ENCODE data around the gene PLIN4. TPM values are rescaled to one million over a fixed set of nuclear protein-coding genes. Genes with fewer than 3 reads are reported as not detected.

Gene PLIN4
- total and polyA plus RNA-seq, 10 of the 15 experiments (the other 5 are each of a cell fraction or from before 2014, with no cell fraction given) = 0.01 to 0.11 (median 0.05) TPM; not detected in 2

DNA sequence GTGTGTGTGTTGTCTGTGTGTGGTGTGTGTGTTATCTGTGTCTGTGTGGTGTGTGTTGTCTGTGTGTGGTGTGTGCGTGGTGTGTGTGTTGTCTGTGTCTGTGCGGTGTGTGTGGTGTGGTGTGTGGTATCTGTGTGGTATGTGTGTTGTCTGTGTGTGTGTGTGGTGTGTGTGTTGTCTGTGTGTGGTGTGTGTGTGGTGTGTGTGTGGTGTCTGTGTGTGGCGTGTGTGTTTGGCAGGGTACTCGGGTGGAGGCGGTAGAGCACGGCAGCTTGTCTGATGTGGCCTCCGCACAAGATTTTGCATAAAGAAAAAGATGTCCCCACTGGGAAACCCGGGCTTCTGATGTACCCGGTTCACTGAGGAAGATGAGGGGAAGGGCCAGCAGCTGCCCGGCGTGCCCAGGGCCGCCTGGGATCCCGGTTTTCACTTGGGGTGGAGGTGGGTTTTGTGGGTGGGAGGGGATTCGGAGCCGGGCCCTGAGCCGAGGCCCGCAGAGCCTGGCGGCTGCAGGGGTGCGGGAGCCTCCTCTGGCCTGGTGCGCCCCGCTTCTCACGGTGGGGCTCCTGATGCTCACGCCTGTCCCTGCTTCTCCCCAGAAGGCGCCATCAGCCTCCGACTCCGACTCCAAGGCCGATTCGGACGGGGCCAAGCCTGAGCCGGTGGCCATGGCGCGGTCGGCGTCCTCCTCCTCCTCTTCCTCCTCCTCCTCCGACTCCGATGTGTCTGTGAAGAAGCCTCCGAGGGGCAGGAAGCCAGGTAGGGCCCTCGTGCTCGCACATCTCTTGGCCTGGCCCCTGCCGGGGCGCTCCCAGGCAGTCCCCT lies 25.0 kb downstream of the PLIN4 start:
- intact Hi-C loops (cut with micrococcal nuclease; ENCODE audit: unreplicated experiment) = no loop called here
- ChIA-PET RAD21 (ENCODE audit: unreplicated experiment) (no interaction called here), CTCF (no interaction called here), SMC1A (ENCODE audit: uncharacterized antibody, unreplicated experiment) (no interaction called here), POLR2A (no interaction called here)
- DNase-seq (ENCODE audit: low read depth, low spot score) = no peak
- no peaks in the 10 kb centered on the region for H3K9me3 ChIP-seq (replicated peaks; ENCODE audit: control insufficient read depth, insufficient read depth, low read length)
- 87% methylated on average over 31 of the region's 41 CpGs for WGBS (ENCODE audit: insufficient coverage, insufficient replicate concordance, low lambda C conversion rate, missing lambda C conversion rate)
- FAIRE-seq = peak; percentile 74
- no peak for ATAC-seq
- TF ChIP-seq RUNX3 (IDR thresholded peaks at IDR 0.05; ENCODE audit: low read length) = 0 out of 2 replicates have a peak, but pooled peaks have one; percentile 7
- TF ChIP-seq, protein P1, sequence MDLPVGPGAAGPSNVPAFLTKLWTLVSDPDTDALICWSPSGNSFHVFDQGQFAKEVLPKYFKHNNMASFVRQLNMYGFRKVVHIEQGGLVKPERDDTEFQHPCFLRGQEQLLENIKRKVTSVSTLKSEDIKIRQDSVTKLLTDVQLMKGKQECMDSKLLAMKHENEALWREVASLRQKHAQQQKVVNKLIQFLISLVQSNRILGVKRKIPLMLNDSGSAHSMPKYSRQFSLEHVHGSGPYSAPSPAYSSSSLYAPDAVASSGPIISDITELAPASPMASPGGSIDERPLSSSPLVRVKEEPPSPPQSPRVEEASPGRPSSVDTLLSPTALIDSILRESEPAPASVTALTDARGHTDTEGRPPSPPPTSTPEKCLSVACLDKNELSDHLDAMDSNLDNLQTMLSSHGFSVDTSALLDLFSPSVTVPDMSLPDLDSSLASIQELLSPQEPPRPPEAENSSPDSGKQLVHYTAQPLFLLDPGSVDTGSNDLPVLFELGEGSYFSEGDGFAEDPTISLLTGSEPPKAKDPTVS (IDR thresholded peaks at IDR 0.05; ENCODE audit: low read depth, low read length) = no peak
- no peaks in the 10 kb centered on the region for H3K79me2 ChIP-seq (ENCODE audit: control insufficient read depth, insufficient read depth, low read length)
- H3K27ac ChIP-seq (ENCODE audit: control insufficient read depth, insufficient read depth) = no peak overlapping the region
- no peaks in the 10 kb centered on the region for H4K20me1 ChIP-seq (ENCODE audit: control insufficient read depth, insufficient read depth)
- H2AFZ ChIP-seq (ENCODE audit: control insufficient read depth, low read depth, low read length) = no peak overlapping the region
- H3K9ac ChIP-seq (ENCODE audit: control insufficient read depth, insufficient read depth, low read length) = no peak overlapping the region
- no peak overlapping the region for H3K4me2 ChIP-seq (ENCODE audit: control insufficient read depth, insufficient read depth)
- H3K36me3 ChIP-seq (ENCODE audit: control insufficient read depth in 2 of 2, insufficient read depth in 2 of 2, low read length in 1 of 2) = peaks cover 11 to 19% of the 10 kb centered on the region in 2 experiments; a peak in 3 of 4 replicates
- in situ Hi-C loops (cut with MboI) = no loop called here
- no peak overlapping the region for H3K4me3 ChIP-seq
- H3K27me3 ChIP-seq (replicated peaks in 1 of 2; ENCODE audit: control insufficient read depth in 2 of 2, insufficient read depth in 2 of 2, low read length in 1 of 2) = no peaks in the 10 kb centered on the region
- BruUV-seq (replicated peaks) = no TSS peak
- no peaks in the 10 kb centered on the region for H3K4me1 ChIP-seq (ENCODE audit: control insufficient read depth, insufficient read depth, low read length)

DNA sequence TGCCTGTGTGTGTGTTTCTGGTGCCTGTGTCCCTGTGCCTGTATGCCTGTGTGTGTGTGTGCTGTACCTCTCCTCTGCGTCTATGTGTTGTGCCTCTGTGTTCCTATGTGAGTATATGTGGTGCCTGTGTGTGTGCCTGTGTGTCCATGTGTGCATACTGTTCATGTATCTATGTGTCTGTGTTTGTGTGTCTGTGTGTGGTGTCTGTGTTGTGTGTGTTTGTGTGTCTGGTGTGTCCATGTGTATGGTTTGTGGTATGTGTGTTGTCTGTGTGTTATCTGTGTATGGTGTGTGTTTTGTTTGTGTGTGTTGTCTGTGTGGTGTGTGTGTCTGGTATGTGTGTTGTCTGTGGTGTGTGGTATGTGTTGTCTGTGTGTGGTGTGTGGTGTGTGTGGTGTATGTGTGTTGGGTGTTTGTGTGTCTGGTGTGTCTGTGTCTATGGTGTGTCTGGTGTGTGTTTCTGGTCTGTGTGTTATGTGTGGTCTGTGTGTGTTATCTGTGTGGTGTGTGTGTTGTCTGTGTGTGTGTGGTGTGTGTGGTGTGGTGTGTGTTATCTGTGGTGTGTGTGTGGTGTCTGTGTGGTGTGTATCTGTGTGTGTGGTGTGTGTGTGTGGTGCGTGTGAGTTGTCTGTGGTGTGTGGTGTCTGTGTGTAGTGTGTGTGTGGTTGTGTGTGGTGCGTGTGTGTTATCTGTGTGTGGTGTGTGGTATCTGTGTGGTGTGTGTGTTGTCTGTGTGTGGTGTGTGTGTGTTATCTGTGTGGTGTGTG lies 25.8 kb downstream of the PLIN4 start:
- in situ Hi-C loops (cut with MboI) (no loop called here), intact Hi-C loops (cut with micrococcal nuclease; ENCODE audit: unreplicated experiment) (no loop called here)
- RAD21 ChIA-PET (ENCODE audit: unreplicated experiment) = no interaction called here
- Histone ChIP-seq H3K4me1 (ENCODE audit: control insufficient read depth, insufficient read depth, low read length) (no peaks in the 10 kb centered on the region), H3K9ac (ENCODE audit: control insufficient read depth, insufficient read depth, low read length) (no peak overlapping the region), H3K27ac (ENCODE audit: control insufficient read depth, insufficient read depth) (no peak overlapping the region), H3K4me3 (no peak overlapping the region), H2AFZ (ENCODE audit: control insufficient read depth, low read depth, low read length) (no peak overlapping the region), H4K20me1 (ENCODE audit: control insufficient read depth, insufficient read depth) (no peaks in the 10 kb centered on the region), H3K79me2 (ENCODE audit: control insufficient read depth, insufficient read depth, low read length) (no peaks in the 10 kb centered on the region), H3K27me3 (replicated peaks in 1 of 2; ENCODE audit: control insufficient read depth in 2 of 2, insufficient read depth in 2 of 2, low read length in 1 of 2) (no peaks in the 10 kb centered on the region), H3K9me3 (replicated peaks; ENCODE audit: control insufficient read depth, insufficient read depth, low read length) (no peaks in the 10 kb centered on the region), H3K4me2 (ENCODE audit: control insufficient read depth, insufficient read depth) (no peak overlapping the region), H3K36me3 (ENCODE audit: control insufficient read depth in 2 of 2, insufficient read depth in 2 of 2, low read length in 1 of 2) (peaks cover 12 to 17% of the 10 kb centered on the region in 2 experiments; a peak in 3 of 4 replicates)
- no peak for DNase-seq (ENCODE audit: low read depth, low spot score)
- TF ChIP-seq RUNX3 (IDR thresholded peaks at IDR 0.05; ENCODE audit: low read length) (0 out of 2 replicates have a peak, but pooled peaks have one; percentile 3), NR2C2 (IDR thresholded peaks at IDR 0.05; ENCODE audit: borderline replicate concordance, control insufficient read depth, insufficient read length, low read depth) (peak; percentile 16), PML (IDR thresholded peaks at IDR 0.05; ENCODE audit: low read length) (no peak)
- peak; percentile 74 for FAIRE-seq
- SMC1A ChIA-PET (ENCODE audit: uncharacterized antibody, unreplicated experiment) = no interaction called here
- 92% methylated on average over 2 of the region's 3 CpGs for WGBS (ENCODE audit: insufficient coverage, insufficient replicate concordance, low lambda C conversion rate, missing lambda C conversion rate)
- POLR2A ChIA-PET = no interaction called here
- BruUV-seq (replicated peaks) = no TSS peak
- ATAC-seq = no peak
- CTCF ChIA-PET = no interaction called here
